Middle frontal gyrus (tissue), 1 donor: Measurements from ENCODE around the gene SCAMP3.

Experiments
- DNase-seq: peaks from one replicate; pipeline ENCODE4 v3.0.0-alpha.2; 2015; ENCODE audit warnings: low spot score; ENCODE audit errors: extremely low spot score

The SCAMP3 gene

DNA sequence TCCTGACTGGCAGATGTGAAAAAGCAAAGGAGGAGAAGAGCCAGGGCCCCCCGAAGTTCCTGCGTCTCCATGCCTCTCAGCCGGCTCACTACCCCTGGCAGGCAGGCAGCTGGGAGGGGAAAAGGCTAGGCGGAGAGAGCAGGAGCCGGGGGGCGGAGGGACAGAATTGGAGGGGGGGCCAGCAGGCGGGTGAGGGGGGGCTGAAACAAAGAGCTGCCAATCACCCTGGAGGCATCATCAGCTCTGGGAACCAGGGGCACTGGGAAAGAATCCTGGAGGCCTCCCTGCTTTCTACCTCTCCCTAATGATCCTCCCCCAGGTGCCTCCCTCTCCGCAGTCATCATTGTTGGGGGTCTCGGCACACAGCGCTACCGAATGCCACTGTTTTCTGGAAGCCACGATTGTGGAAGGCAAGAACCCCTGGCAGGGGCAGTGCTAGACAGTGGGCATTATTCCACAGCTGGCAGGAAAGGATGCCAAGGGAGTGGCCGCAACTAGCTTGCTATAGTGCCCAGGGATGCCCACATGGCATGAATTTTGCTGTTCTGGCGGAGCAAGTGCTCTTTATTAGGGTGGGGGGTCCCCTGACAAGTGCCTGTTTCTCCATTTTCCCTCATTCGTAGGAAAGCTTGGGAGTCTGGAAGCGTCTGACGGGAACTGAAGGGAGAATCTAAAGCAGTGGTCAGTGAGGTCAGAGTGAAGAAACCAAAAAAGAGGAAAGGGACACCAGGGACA, 54.2 kb downstream of the SCAMP3 start, which contains the start of gene THBS3:
THBS3 (minus strand) TSS at position 92 of the 735 bp plus-strand sequence; CDS start at position 71, 21 bp downstream.
- DNase-seq: no peak

DNA sequence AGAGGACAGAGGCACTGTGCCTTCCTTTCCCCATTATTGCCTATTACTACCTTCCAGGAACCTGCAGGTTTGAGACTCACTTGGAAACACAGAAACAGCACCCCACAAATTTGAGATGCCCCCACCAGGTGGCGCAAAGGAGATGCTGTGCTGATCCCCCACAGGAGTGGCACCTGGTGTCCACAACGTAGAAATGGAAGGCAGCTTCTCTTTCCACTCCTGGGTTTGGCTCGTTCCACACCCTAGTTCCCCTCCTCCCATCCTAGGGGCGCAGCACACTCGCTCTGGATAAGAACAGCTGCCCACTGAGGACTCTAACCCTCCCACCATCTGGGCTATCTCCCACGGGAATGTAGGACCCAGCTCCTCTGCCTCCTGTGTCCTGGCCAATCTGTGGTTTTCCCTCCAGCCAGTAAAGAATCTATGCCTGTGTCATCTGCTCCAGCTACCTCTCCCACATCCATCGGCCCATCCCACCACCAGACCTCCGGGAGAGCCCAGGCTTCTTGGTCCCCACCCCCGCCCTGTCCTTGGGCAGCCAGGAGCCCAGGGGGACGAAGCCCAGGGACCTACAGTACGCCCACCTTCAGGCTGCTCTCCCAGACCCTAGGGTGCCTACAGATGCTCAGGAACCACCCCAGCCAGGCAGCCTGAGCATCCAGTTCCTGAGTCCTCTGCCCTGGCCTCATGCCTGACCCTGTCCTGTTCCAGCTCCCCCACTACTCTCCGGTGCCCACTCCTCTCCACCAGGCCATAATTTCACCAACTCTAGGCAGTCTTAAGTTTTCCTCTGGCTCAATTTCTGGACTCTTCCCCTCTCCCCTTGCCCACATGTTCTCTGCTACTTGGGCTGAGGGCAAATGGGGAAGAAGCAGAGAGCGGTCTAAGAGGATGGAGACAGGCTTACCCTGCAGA, 55.0 kb downstream of the SCAMP3 start:
- peak; percentile 21 for DNase-seq
